Skeletal muscle cell (primary cell): ENCODE data around the gene SYNE2.

Experiments used
- DNase-seq: peaks from one replicate; pipeline ENCODE4 v3.0.0-alpha.2; 2010; ENCODE audit warnings: low read depth
- H3K4me3 ChIP-seq: 2 replicates; pipeline ENCODE4 v1.5.1; 2011; ENCODE audit warnings: low read depth, mild to moderate bottlenecking, control low read depth, low read length, moderate library complexity

The SYNE2 gene

GRCh38 chr14:64249363-64249762 lies 396.6 kb downstream of the SYNE2 start:
- no peak overlapping the region for H3K4me3 ChIP-seq
- DNase-seq, result no peak

DNA sequence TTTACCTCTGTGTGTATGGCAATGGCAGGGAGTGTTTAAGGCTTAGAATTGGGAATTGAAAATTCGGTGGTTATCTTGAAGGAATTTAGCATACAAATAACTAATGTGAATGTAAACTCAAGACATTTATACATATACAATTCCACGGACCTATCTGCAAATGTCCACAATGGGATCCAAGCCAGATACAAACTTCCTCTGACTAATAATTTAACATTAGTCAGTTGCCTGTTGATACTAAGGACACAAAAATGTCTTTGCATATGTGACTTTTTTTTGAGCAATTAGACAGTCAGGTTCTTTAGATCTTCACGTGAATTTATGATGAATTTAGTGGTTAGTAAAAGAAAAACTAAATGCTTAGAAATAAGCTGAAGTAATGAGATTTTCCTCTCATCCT lies 400.9 kb downstream of the SYNE2 start:
- no peak overlapping the region for H3K4me3 ChIP-seq
- DNase-seq, result peak; percentile 16

GRCh38 chr14:64255756-64256155 lies 403.0 kb downstream of the SYNE2 start:
- no peak for DNase-seq
- H3K4me3 ChIP-seq, result no peak overlapping the region

- DNase-seq, result no peak
- H3K4me3 ChIP-seq, result no peak overlapping the region
Measured at GRCh38 chr14:64260418-64260817, 407.6 kb downstream of the SYNE2 start.

GRCh38 chr14:64265222-64265621 lies 412.4 kb downstream of the SYNE2 start:
- no peak for DNase-seq

GRCh38 chr14:64266239-64266638 lies 413.4 kb downstream of the SYNE2 start:
- DNase-seq, result peak; percentile 13
- no peak overlapping the region for H3K4me3 ChIP-seq

More at GRCh38 chr14:64265222-64265621, 412.4 kb downstream of the SYNE2 start:
- no peak overlapping the region for H3K4me3 ChIP-seq

- no peak for DNase-seq
- H3K4me3 ChIP-seq, result no peak overlapping the region
Measured at GRCh38 chr14:64272019-64272418, 419.2 kb downstream of the SYNE2 start.
